HL-60 (cell line): Measurements from ENCODE around the gene NDE1.

Experiments used
- DNase-seq, 2 experiments: peaks; one replicate each; pipeline ENCODE4 v3.0.0-alpha.2; 2010 to 2020; ENCODE audit warnings: low read depth in 1 of 2, low spot score in 1 of 2
- H3K27ac ChIP-seq: fragments of 250-450 bp; sonication (Bioruptor Pico); replicated peaks from 2 replicates; pipeline ENCODE4 v1.5.1; 2020; ENCODE audit warnings: mild to moderate bottlenecking, moderate library complexity
- H3K27me3 ChIP-seq: fragments of 250-450 bp; sonication (Bioruptor Pico); 2 replicates; pipeline ENCODE4 v1.5.1; 2021; ENCODE audit warnings: mild to moderate bottlenecking, moderate library complexity; ENCODE audit not compliant: insufficient read depth, poor library complexity, severe bottlenecking
- H3K4me3 ChIP-seq: replicated peaks from 2 replicates; pipeline ENCODE4 v1.5.1; 2011; ENCODE audit warnings: mild to moderate bottlenecking, control low read depth, low read length; ENCODE audit not compliant: insufficient read depth
- CTCF ChIP-seq: IDR thresholded peaks from one replicate; pipeline ENCODE4 v1.5.1; 2011; ENCODE audit warnings: low read length, control low read depth, inconsistent platforms; ENCODE audit not compliant: insufficient read depth
- GABPA ChIP-seq: IDR thresholded peaks from 2 replicates; pipeline ENCODE4 v1.6.1; 2012; ENCODE audit warnings: low read depth
- POLR2AphosphoS5 ChIP-seq: IDR thresholded peaks from 2 replicates; pipeline ENCODE4 v1.6.1; 2012; ENCODE audit warnings: low read depth
- REST ChIP-seq: IDR thresholded peaks from 2 replicates; pipeline ENCODE4 v1.6.1; 2012; ENCODE audit warnings: low read depth; ENCODE audit not compliant: insufficient replicate concordance
- SPI1 ChIP-seq: IDR thresholded peaks from 2 replicates; pipeline ENCODE4 v1.6.1; 2012; ENCODE audit warnings: low read depth, mild to moderate bottlenecking, borderline replicate concordance

Gene NDE1

GRCh38 chr16:15751940-15752339, 101.9 kb downstream of the NDE1 start:
- DNase-seq, result no peak
- no peak for TF ChIP-seq GABPA
- no peak for TF ChIP-seq REST
- no peak for TF ChIP-seq SPI1
- no peak for TF ChIP-seq POLR2AphosphoS5
- no peak for TF ChIP-seq CTCF
- H3K4me3 ChIP-seq, result no peak overlapping the region
- H3K27me3 ChIP-seq, result no peaks in the 10 kb centered on the region
- H3K27ac ChIP-seq, result no peak overlapping the region

- no peak for TF ChIP-seq POLR2AphosphoS5
- TF ChIP-seq CTCF, result no peak
- no peak for TF ChIP-seq GABPA
- no peak for TF ChIP-seq REST
- TF ChIP-seq SPI1, result no peak
- H3K4me3 ChIP-seq, result no peak overlapping the region
- no peak for DNase-seq
- no peaks in the 10 kb centered on the region for H3K27me3 ChIP-seq
- no peak overlapping the region for H3K27ac ChIP-seq
These were observed 102.9 kb downstream of the NDE1 start for GRCh38 chr16:15752717-15753488.

GRCh38 chr16:15754821-15755534, 104.9 kb downstream of the NDE1 start:
- no peak for TF ChIP-seq REST
- no peak for TF ChIP-seq POLR2AphosphoS5
- no peak for TF ChIP-seq GABPA
- Histone ChIP-seq H3K27ac (no peak overlapping the region), H3K4me3 (no peak overlapping the region), H3K27me3 (no peaks in the 10 kb centered on the region)
- DNase-seq, result no peak
